Activated CD4-positive, alpha-beta T cell treated with anti-CD3 and anti-CD28 coated beads, Interleukin-2, amount 10 ng/mL, durations not matched to agents 24 days and 14 days (primary cell): ENCODE data around the gene KMO. TPM values are rescaled to one million over a fixed set of nuclear protein-coding genes. Genes with fewer than 3 reads are reported as not detected.

ENCODE experiments used
- DNase-seq: peaks from one replicate; pipeline ENCODE4 v3.0.0; 2022
- H3K27ac Mint-ChIP-seq: one replicate; pipeline ENCODE4 v1.8.0; 2022; ENCODE audit warnings: mild to moderate bottlenecking, mixed read lengths
- H3K27me3 Mint-ChIP-seq: one replicate; pipeline ENCODE4 v1.8.0; 2022; ENCODE audit warnings: mixed read lengths
- H3K36me3 Mint-ChIP-seq: one replicate; pipeline ENCODE4 v1.8.0; 2022; ENCODE audit warnings: low read depth, mild to moderate bottlenecking, mixed read lengths
- H3K4me1 Mint-ChIP-seq: one replicate; pipeline ENCODE4 v1.8.0; 2021; ENCODE audit warnings: mixed read lengths
- H3K4me3 Mint-ChIP-seq: one replicate; pipeline ENCODE4 v1.8.0; 2022; ENCODE audit warnings: mild to moderate bottlenecking, moderate library complexity, mixed read lengths
- H3K9me3 Mint-ChIP-seq: one replicate; pipeline ENCODE4 v1.8.0; 2021; ENCODE audit warnings: mixed read lengths
- intact Hi-C: fragments of 100-400 bp; cut with micrococcal nuclease; formaldehyde crosslinking; loops from one replicate; pipeline ENCODE4 v1.15.1; 2023
- total RNA-seq: library from RNA; stranded (reverse); gene quantifications from 2 replicates; pipeline ENCODE4 v1.2.3, GENCODE V29; 2022

Gene KMO
- total RNA-seq, 1 donor from 2014 or later: not detected

GRCh38 chr1:241553886-241554592 lies 21.9 kb downstream of the KMO start:
- Mint-ChIP-seq H3K27ac (no peak overlapping the region), H3K4me3 (no peak overlapping the region), H3K4me1 (peaks cover 15% of the 10 kb centered on the region), H3K36me3 (no peaks in the 10 kb centered on the region), H3K9me3 (peaks cover 7% of the 10 kb centered on the region), H3K27me3 (no peaks in the 10 kb centered on the region)
- intact Hi-C loops: no loop called here
- DNase-seq: no peak

GRCh38 chr1:241555526-241555925 lies 23.3 kb downstream of the KMO start:
- peaks cover 15% of the 10 kb centered on the region for H3K4me1 Mint-ChIP-seq

GRCh38 chr1:241557031-241557430 lies 24.9 kb downstream of the KMO start:
- intact Hi-C loops: no loop called here
- no peak overlapping the region for H3K27ac Mint-ChIP-seq

More at GRCh38 chr1:241555526-241555925, 23.3 kb downstream of the KMO start:
- Mint-ChIP-seq H3K9me3 (peaks cover 7% of the 10 kb centered on the region), H3K27me3 (no peaks in the 10 kb centered on the region), H3K27ac (no peak overlapping the region), H3K4me3 (no peak overlapping the region), H3K36me3 (no peaks in the 10 kb centered on the region)
- intact Hi-C loops: no loop called here
- DNase-seq: no peak

GRCh38 chr1:241557551-241558193 lies 25.5 kb downstream of the KMO start:
- Mint-ChIP-seq H3K27ac (no peak overlapping the region), H3K36me3 (no peaks in the 10 kb centered on the region), H3K4me3 (no peak overlapping the region), H3K27me3 (peaks cover 2% of the 10 kb centered on the region), H3K9me3 (peaks cover 2% of the 10 kb centered on the region), H3K4me1 (peaks cover 1% of the 10 kb centered on the region)
- no peak for DNase-seq
- intact Hi-C loops: no loop called here

More at GRCh38 chr1:241557031-241557430, 24.9 kb downstream of the KMO start:
- no peak for DNase-seq
- H3K9me3 Mint-ChIP-seq: peaks cover 4% of the 10 kb centered on the region
- peaks cover 3% of the 10 kb centered on the region for H3K4me1 Mint-ChIP-seq
- H3K4me3 Mint-ChIP-seq: no peak overlapping the region
- H3K36me3 Mint-ChIP-seq: no peaks in the 10 kb centered on the region
- no peaks in the 10 kb centered on the region for H3K27me3 Mint-ChIP-seq

- peaks cover 2% of the 10 kb centered on the region for H3K27me3 Mint-ChIP-seq
- H3K36me3 Mint-ChIP-seq: no peaks in the 10 kb centered on the region
- no peak overlapping the region for H3K4me3 Mint-ChIP-seq
- DNase-seq: no peak
- H3K27ac Mint-ChIP-seq: no peak overlapping the region
- intact Hi-C loops: no loop called here
- no peaks in the 10 kb centered on the region for H3K4me1 Mint-ChIP-seq
- no peaks in the 10 kb centered on the region for H3K9me3 Mint-ChIP-seq
Measured at GRCh38 chr1:241560146-241560848, 28.1 kb downstream of the KMO start.

GRCh38 chr1:241560849-241561187 lies 28.6 kb downstream of the KMO start:
- intact Hi-C loops: no loop called here
- Mint-ChIP-seq H3K27ac (no peak overlapping the region), H3K27me3 (peaks cover 2% of the 10 kb centered on the region), H3K4me3 (no peak overlapping the region), H3K9me3 (no peaks in the 10 kb centered on the region), H3K36me3 (no peaks in the 10 kb centered on the region), H3K4me1 (no peaks in the 10 kb centered on the region)
- no peak for DNase-seq

GRCh38 chr1:241569848-241570247 lies 37.7 kb downstream of the KMO start:
- intact Hi-C loops: no loop called here
- H3K4me3 Mint-ChIP-seq: no peak overlapping the region
- H3K36me3 Mint-ChIP-seq: no peaks in the 10 kb centered on the region
- no peak for DNase-seq
- H3K27ac Mint-ChIP-seq: no peak overlapping the region
- H3K4me1 Mint-ChIP-seq: no peaks in the 10 kb centered on the region
- peaks cover 30% of the 10 kb centered on the region for H3K27me3 Mint-ChIP-seq
- H3K9me3 Mint-ChIP-seq: peaks cover 8% of the 10 kb centered on the region

- no peak overlapping the region for H3K4me3 Mint-ChIP-seq
- no peaks in the 10 kb centered on the region for H3K4me1 Mint-ChIP-seq
- DNase-seq: no peak
- peaks cover 17% of the 10 kb centered on the region for H3K9me3 Mint-ChIP-seq
- no peak overlapping the region for H3K27ac Mint-ChIP-seq
- intact Hi-C loops: no loop called here
- H3K27me3 Mint-ChIP-seq: peaks cover 37% of the 10 kb centered on the region
- peaks cover 2% of the 10 kb centered on the region for H3K36me3 Mint-ChIP-seq
Measured at GRCh38 chr1:241574154-241574553, 42.0 kb downstream of the KMO start.

GRCh38 chr1:241579434-241579833 lies 47.3 kb downstream of the KMO start:
- Mint-ChIP-seq H3K27me3 (peaks cover 13% of the 10 kb centered on the region), H3K4me3 (no peak overlapping the region), H3K27ac (no peak overlapping the region), H3K9me3 (peaks cover 13% of the 10 kb centered on the region), H3K4me1 (no peaks in the 10 kb centered on the region), H3K36me3 (peaks cover 2% of the 10 kb centered on the region)
- DNase-seq: no peak
- intact Hi-C loops: no loop called here

GRCh38 chr1:241582921-241583321 lies 50.7 kb downstream of the KMO start:
- H3K27me3 Mint-ChIP-seq: peaks cover 2% of the 10 kb centered on the region
- H3K9me3 Mint-ChIP-seq: peaks cover 9% of the 10 kb centered on the region
- no peaks in the 10 kb centered on the region for H3K36me3 Mint-ChIP-seq
- no peak overlapping the region for H3K27ac Mint-ChIP-seq
- no peak for DNase-seq
- intact Hi-C loops: no loop called here
- no peak overlapping the region for H3K4me3 Mint-ChIP-seq
- H3K4me1 Mint-ChIP-seq: no peaks in the 10 kb centered on the region

- intact Hi-C loops: no loop called here
- H3K4me3 Mint-ChIP-seq: no peak overlapping the region
- peaks cover 1% of the 10 kb centered on the region for H3K4me1 Mint-ChIP-seq
- H3K9me3 Mint-ChIP-seq: peaks cover 4% of the 10 kb centered on the region
- no peaks in the 10 kb centered on the region for H3K36me3 Mint-ChIP-seq
- DNase-seq: no peak
- no peak overlapping the region for H3K27ac Mint-ChIP-seq
- H3K27me3 Mint-ChIP-seq: no peaks in the 10 kb centered on the region
Measured at GRCh38 chr1:241586905-241587512, 54.8 kb downstream of the KMO start.

GRCh38 chr1:241589521-241589920 lies 57.3 kb downstream of the KMO start:
- H3K4me1 Mint-ChIP-seq: peaks cover 3% of the 10 kb centered on the region
- no peak overlapping the region for H3K27ac Mint-ChIP-seq
- intact Hi-C loops: no loop called here
- no peak overlapping the region for H3K4me3 Mint-ChIP-seq
- H3K27me3 Mint-ChIP-seq: no peaks in the 10 kb centered on the region
- H3K36me3 Mint-ChIP-seq: peaks cover 7% of the 10 kb centered on the region
- no peak for DNase-seq
- no peaks in the 10 kb centered on the region for H3K9me3 Mint-ChIP-seq

GRCh38 chr1:241590719-241591118 lies 58.5 kb downstream of the KMO start:
- DNase-seq: no peak
- Mint-ChIP-seq H3K27me3 (no peaks in the 10 kb centered on the region), H3K36me3 (peaks cover 9% of the 10 kb centered on the region), H3K27ac (no peak overlapping the region), H3K4me3 (no peak overlapping the region), H3K9me3 (no peaks in the 10 kb centered on the region), H3K4me1 (peaks cover 3% of the 10 kb centered on the region)
- intact Hi-C loops: loop anchor here (5.0 kb wide), 1 partner anchor 58 kb away; the partner anchor contains the start of gene KMO

- Mint-ChIP-seq H3K4me1 (peaks cover 3% of the 10 kb centered on the region), H3K27me3 (no peaks in the 10 kb centered on the region), H3K27ac (no peak overlapping the region), H3K4me3 (no peak overlapping the region), H3K36me3 (peaks cover 10% of the 10 kb centered on the region), H3K9me3 (no peaks in the 10 kb centered on the region)
- no peak for DNase-seq
- intact Hi-C loops: loop anchor here (5.0 kb wide), 1 partner anchor 59 kb away; the partner anchor contains the start of gene KMO
Measured at GRCh38 chr1:241591317-241591716, 59.1 kb downstream of the KMO start.
